ENCODE data around the gene LEF1.

The LEF1 gene

DNA sequence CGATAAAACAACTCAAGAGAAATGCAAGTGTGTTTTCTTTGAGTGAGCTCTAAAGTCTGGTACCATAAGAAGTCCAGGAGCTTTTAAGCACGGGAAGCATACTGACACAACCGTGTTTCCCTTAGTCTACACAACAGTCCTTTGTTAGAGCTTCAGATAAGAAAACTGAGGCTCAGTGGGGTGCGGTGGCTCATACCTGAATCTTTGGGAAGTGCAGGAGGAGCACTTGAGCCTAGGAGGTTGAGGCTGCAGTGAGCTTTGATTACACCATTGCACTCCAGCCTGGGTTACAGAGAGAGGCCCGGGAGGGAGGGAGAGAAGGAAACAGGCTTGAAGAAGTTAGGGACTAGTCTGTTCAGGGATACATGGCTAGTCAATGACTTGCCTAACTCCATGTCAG, 21.9 kb downstream of the LEF1 start:
- DNase-seq, result no peak

DNA sequence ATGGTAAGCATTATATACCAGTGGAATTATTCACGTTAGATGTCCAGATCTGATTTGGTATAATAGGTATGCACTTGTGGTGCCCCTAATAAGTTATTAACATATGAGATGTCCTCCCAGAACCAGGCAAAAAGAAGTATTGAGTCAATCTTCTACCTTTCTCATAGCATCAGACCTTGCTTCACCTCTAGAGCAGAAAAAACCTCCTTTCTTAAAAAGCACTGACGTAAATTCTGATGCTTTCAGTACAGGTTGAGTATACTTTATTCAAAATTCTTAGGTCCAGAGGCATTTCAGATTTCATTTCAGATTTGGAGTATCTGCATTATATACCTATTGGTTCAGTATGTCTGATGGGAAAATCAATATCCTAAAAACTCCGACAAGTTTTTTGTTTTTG, 22.4 kb downstream of the LEF1 start:
- DNase-seq, result no peak

DNA sequence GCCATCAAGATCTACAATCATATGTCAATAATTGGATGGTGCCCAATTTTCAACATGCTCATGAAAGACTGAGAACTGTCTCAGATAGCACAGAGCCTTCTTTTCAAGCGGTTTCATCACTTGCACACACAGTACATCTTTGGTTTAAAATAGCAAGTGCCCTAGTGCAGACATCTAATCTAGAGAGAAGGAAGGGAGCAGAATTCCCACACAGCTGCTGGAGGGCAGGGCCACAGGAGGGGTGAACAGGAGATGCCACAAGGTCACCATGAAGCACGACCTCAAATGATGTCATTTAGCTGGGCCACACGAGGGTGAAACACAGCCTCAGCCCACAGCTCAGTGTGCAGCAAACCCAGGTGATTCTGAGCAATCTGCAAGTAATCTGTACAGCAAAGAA, 24.3 kb downstream of the LEF1 start:
- DNase-seq, result no peak

DNA sequence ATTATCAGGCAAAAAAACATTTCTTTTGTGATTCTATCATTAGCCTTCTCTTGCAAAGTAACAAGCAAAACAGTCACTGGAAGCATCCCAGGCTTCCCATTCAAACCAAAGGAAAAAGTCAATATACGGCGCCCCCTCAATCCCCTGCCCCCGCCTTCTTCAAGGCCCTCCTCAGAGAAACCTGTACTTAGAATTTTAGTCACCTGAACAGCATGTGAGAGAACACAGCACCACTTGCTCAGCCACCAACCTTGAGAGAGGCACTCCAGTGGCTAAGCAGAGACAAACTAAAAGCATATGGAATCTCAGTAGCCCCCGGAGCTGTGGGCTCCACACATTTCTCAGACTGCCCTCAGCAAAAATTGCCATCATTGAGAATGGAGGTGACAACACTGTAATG, 25.2 kb downstream of the LEF1 start:
- no peak for DNase-seq

DNA sequence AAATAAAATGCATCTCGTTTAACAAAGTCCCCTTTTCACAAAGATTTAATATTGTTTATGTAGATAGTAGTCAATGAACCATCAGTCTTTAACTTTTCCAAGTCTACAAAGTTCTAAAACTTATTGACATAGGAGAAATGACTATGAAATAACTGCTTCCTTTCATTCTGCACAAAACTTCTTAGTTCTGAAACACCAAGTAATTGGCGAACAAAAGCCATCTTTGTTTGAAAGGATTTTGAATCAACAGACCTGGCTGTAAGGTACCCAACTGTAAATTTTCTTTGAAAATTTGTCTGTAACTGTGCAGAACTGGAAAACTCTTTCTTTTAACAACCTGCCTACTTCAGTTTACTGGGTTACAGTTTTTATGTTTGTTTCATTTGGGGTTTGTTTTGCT, 25.9 kb downstream of the LEF1 start:
- no peak for DNase-seq

DNA sequence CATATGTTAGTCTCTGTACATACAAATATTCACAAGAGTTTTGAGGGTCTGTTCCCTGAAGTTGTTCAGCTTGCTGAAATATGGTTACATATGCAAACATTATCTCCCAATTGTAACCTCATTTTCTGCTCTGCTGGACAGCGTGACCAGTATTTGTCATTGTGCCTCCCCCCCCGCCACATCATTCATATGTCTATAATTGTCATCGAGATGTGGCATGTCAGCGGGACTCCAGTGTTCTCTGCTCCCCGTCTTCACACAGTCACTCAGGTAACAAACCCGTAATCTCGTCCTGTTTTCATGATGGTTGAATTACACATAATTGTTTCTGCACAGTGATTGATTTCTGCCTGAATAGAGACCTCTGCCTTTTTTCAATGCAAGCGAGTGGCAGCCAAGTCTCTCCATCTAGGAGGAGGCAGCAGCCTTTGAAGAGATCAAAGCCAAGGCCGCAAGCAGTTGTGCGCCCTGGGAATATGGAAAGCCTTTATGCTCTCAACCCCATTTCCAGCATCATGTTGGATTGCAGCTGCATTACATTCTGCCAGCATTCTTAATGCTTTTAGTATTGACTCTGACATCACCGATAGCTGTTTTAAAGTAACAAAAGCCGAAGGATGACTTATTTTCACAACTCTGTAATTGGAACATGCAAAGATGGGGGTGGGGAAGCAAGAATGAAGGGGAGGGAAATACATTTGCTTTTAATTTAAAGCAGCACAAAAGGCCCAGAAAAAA, 27.4 kb downstream of the LEF1 start:
- DNase-seq, result peak; percentile 62

DNA sequence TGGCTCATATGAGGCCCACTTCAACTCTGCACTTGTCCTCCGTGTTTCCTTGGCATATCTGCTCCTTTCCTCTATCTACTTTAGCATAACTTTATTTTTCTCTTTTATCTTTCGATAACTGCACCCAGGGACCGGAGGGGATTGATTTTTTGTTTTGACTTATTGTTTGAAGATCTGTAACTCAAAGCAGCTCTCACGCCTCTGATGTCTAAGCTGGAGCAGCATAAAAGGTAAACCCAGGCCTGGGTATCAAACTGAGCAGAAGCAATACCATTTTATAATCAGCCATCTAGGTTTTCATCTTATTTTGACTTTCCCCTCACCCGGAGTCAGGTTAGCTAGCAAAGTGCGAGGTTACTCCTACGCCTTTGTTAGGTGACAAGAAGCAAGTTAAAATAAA, 28.4 kb downstream of the LEF1 start:
- no peak for DNase-seq

DNA sequence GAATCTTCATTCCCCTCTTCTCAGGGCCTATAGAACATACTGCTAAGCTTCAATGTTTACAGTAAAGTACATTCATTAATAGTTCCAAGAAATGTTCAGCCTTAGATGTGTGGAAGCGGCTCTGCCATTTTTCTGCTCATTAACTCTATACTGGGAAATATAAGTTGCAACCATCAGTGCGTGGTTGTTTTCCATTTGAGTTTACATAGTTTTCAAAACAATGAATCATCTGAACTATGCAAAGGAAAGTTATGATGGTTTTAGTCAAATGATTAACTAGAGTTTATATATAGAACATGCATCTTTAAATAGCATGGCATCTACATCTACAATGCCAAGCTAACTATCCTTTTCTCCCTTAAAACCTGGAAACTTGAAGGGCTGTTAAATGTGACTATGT, 29.6 kb downstream of the LEF1 start:
- DNase-seq, result no peak

DNA sequence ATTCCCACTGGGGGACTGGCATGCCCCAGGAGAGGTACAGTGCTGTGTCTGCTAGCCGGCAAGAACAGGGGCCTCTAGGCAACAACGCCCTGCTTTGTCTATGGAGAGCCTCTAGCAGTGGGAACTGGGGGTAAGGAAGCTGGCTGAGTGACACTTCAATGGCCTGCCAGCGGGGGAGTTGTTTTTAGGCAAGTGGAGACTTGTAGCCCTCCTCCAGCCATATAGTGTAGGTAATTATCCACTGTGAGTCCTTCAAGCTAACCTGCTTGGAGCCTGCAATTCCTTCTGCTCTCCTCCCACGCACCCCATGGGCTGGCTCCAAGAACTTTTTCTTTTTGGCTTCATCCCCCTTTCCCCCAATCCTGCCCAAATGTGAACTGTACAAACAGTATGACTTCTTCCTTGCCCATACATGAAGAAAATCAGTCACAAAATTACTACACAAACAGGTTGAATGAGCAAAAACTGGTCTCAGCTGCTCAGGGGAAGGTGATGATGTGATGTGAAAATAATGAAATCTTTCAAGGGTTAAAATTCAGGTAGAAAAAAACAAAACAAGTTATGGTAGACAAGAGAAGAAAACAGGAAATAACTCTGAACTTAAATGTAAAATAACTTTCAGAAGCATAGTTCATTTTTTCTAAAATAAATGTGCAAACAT, 33.1 kb downstream of the LEF1 start:
- DNase-seq, result no peak

DNA sequence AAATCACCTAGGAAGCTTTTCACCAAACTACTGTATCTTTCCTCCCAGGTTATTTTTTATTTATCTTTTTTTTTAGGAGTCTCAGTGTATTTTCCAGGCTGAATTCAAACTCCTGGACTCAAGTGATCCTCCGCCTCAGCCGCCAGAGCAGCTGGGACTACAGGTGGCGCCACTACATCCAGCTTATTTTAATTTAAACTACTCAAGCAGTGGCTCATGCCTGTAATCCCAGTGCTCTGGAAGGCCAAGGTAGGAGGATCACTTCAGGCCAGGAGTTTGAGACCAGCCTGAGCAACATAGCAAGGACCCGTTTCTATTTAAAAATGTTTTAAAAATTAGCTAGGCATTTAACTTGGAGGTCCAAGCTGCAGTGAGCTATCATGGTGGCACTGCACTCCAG, 37.8 kb downstream of the LEF1 start:
- no peak for DNase-seq

DNA sequence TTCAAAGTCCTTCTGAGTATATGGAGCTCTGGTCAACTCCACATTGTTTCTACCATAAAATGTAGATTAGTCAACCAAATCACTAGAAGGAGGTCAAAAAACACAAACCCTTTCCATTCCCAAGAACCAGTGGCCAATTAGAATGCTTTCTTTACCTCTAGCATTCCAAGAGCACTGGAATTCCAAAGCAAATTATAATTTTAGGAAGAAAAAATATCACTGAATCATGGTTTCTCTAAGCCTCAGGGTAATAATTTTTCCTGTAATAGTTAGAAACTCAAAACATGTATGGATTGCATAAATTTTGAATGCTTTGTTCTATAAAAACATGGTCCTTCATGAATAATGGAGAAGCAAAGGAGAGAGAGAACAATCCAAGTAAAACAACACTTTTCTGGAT, 39.5 kb downstream of the LEF1 start:
- peak; percentile 18 for DNase-seq

DNA sequence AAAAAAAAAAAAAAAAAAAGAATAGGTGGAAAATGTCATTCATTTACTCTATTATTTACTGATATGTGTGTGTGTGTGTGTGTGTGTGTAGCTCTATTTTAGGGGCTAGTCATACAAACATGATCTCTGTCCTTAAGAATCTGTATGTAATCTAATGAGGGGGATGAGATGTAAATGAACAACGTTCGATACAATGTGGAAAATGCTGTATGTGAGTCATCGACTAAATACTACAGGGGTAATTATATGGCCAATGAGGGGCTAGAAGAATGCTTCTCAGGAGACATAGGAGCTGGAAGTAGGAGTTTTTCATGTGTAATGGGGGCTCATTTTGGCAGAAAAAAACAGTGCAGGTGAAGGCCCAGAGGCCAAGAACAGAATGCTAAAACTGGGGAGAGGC, 41.9 kb downstream of the LEF1 start:
- DNase-seq, result peak; percentile 72

DNA sequence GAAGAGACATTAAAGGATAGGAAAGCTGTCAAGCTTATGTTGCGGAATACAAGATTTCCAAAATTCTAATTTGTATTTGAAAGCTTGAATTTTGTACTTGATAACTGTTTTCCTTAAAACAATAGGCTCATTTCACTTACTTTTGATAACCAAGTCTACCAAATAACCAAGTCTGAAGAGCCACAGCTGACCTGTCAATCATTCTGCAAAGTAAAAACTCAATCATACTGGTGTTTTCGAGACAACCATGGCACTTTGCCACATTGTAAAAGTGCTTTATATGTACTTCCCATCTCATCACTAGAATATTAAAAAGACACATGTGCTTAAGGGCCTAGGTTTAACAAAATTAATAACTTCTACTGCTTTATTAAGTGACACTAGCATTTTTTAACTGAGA, 47.9 kb downstream of the LEF1 start:
- DNase-seq, result no peak

DNA sequence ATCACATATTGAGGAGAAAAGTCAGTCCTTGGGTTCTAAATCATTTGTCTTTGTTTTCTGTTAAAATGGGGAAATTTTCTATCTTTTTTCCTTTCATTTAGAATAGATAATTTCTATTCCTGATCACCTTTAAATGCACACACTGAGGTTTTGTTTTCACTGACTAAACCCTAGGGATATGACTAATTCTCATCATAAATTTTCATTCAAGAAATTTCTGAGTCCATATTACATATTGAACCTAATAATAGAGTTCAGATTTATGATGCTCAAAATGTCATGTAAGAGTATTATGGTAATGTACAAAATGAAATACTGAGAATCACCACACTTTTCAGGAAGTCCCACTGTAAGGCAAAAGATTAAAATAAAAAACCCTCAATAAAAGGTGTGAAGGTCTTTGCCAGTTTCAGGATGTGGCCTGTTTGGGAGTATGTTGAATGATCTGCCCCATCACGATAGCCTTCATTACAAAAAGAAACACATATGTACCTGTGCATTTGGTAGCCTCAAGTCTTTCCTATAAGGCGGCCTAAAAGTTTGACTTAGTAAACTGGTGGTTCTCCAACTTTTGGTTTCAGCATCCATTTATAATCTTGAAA, 49.4 kb downstream of the LEF1 start:
- DNase-seq, result no peak

DNA sequence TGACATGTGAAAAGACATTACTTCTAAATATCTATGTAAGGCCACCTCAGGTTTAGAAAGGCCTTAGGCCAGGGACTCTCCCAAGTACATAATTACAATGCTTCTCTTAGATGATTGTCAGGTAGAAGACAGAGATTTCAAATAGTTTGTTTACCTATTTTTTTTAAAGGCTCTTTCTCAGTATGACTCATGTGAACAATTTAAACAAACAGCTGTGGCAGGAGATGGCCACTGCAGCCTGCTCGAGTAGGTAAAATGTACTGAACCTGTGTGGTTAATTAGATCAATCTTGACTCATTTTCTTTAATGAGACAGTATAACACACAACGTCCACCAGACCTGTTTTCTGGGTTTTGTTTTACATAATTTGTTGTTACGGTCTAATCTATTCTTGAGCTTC, 50.2 kb downstream of the LEF1 start:
- no peak for DNase-seq

DNA sequence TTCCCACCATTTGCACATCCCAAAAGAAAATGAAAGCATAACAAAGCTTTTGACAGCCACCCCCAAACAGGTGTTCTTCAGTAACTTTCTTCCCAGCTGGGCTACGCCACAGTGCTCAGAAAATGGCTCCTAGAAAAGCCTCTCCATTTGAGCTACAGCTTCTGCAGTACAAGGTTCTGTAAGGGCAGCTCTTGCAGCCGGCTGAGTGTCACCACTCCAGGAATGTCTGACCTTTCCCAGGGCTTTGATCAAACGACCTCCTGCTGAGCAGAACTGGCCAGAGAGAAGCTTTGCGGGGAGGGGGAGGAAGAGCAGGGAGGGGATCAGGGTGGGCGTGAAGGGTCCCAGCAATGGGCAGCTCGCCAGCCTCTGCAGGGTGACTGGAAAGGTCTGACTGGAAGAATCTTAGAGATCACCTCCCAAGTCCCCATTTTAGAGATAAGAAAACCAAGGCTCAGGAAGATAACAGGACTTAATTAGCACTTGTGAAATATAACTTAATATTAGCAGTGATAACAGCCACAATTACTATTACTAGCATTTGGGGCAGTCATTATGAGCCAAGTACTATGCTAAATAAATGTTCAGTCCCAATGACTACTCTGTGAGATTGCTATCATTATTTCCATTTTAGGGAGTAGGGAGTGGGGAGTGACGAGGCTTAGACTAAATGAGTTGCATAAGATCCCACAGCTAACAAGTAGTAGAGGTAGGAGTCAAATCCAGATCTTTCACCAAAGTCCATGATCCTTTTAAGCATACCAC, 51.1 kb downstream of the LEF1 start:
- no peak for DNase-seq

DNA sequence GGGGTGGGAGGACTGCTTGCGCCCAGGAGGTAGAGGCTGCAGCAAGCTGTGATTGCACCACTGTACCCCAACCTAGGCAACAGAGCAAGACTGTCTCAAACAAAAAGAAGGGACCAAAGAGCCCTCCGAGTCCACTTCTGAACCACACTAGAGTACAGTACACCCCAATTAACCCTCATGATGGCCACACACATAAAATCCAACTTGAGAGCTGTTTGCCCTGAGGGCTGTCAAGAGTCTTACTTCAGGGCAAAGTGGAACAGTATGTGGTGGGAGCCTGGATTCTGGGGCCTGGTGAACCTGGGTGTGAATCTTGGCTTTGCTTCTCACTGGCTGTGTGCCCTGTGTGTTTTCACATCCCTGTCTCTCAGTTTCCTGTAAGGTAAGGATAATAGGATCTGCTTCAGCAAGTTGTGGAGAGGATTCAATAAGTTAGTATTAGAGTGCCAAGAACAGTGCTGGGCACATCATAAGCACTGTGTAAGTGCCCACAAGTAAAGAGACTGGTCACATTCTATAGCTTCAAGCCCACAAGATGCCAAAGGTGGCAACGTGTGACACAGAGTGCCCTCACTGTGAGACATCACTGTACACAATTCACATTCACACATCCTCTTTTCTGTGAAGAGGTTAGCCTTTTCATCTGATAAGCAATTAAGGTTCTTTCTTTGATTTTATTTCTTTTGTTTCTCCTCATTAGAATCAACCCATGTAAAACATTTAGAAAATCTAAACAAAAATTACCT, 52.1 kb downstream of the LEF1 start:
- DNase-seq, result no peak

DNA sequence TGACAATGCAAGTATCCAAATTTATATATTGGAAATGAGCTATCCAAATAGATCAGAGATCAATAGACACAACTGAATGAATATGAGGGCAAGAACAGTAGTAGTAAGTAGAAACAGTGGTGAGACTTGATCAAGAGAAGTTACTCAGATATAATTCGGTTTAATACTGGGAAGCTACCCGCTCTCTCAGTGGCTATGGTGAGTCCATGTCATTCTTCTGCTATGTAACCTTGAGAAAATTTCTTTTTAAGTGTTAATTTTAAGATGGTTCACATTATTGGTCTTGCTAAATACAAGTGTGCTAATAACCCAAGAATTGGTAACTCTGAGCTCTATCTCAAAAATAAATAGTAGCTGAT, 53.6 kb downstream of the LEF1 start:
- no peak for DNase-seq

DNA sequence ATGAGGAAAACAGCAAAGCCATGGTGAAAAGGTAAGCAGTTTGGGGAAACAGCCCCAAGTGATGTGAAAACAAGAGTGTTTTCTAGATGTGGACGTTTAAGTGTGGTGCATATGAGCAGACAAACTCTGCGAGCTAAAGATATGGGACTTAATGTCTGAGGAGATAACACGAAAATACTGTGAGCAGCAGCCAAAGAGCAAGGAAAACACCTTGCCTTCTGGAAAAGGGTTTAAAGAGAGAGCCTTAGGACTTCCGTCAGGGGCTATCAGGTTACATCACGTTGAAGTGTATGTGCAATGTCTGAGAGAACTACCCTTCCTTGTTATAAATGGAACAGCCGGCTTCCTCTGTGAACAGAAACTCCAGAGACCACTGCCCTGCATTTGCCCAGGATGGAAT, 54.2 kb downstream of the LEF1 start:
- no peak for DNase-seq

DNA sequence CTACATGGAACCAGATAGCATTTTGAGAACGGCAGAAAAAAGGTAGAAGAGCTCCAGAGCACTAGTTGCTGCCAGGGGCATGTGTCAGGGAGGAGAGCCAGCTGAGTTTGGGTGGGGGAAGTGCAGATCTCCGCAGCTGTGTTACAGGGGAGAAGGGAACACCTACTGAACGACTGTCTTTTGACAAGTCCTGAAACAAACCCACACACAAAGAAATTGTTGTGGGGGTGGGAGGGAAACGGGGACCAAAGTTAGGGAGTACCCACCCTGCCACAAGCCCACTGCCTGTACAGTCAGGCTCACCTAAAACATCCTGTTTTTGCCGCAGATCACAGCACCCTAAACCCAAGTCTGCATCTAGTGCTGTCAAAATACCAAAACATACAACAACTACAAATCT, 55.5 kb downstream of the LEF1 start:
- no peak for DNase-seq

DNA sequence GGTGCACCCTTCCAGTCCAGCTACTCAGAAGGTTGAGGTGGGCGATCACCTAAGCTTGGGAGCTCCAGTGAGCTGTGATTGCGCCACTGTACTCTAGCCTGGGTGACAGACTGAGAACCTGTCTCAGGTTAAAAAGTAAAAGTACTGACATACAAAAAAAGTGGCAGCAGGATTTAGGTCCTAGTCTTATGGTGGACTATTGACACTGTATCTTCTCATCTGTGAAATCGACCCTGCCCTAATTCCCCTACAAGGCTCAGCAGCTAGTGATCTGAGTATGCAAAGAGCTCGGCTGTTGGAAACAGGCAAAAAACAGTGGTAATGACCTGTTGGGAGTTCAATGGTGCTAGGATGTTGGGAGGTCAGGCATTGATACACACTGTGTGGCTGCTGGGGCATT, 57.0 kb downstream of the LEF1 start:
- DNase-seq, result no peak

DNA sequence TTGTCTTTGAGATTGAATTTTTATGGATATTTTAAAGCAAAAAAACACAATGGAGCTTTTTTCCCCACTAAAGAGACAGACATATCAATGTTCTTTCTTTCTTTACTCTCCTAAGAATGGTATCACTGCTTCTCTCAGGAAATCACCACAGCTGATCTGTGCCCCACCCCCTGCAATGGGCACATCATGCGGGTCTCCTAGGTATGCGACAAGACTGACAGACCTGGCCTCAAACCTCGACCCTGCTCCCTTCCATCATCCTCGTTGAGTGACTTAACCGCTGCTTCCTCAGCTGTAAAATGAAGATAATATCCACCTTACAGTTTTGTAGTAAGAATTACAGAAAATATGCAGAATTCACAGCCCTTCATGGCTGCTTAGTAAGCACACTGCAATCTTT, 58.3 kb downstream of the LEF1 start:
- DNase-seq, result no peak

DNA sequence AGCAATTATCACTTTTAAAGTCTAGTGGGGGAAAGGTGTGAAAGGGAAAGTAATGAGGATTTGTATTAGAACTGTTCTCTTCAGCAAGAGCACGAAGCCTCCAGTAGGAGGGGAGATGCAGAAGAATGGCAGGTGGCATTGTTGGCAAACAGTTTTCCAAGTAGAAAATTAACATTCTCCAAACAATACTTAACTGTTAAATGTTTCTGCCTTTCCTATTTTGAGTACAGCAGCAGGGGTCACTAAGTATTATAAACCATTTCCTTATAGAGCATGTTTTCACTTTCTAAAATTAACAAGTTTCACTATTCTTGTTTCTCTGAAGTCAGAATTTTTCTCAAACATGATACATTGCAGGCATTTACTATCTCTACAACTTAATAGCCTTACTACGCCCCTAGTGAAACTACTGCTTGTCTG, 58.7 kb downstream of the LEF1 start:
- no peak for DNase-seq
